IMR-90 (cell line): ENCODE data around the gene ZNF750.

Source experiments
- BHLHE40 ChIP-seq: fragments of 150-350 bp; IDR thresholded peaks from 2 replicates; pipeline ENCODE4 v1.6.1; 2016; ENCODE audit warnings: mild to moderate bottlenecking, low read depth, low read length
- FOS ChIP-seq: fragments of 150-350 bp; IDR thresholded peaks from 2 replicates; pipeline ENCODE4 v1.6.1; 2016; ENCODE audit warnings: low read depth, low read length
- MAFK ChIP-seq: IDR thresholded peaks from 2 replicates; pipeline ENCODE4 v1.6.1; 2012; ENCODE audit warnings: low read depth, low read length, improper control_type of control experiment
- NFE2L2 ChIP-seq: fragments of 150-350 bp; IDR thresholded peaks from 2 replicates; pipeline ENCODE4 v1.6.1; 2016; ENCODE audit warnings: low read depth, mild to moderate bottlenecking, low read length
- POLR2A ChIP-seq: IDR thresholded peaks from 2 replicates; pipeline ENCODE4 v1.6.1; 2012; ENCODE audit warnings: mild to moderate bottlenecking, low read depth, low read length
- RAD21 ChIP-seq: IDR thresholded peaks from 2 replicates; pipeline ENCODE4 v1.6.1; 2012; ENCODE audit warnings: low read length, improper control_type of control experiment
- RCOR1 ChIP-seq: IDR thresholded peaks from 2 replicates; pipeline ENCODE4 v1.6.1; 2012; ENCODE audit warnings: mild to moderate bottlenecking, low read length, improper control_type of control experiment; ENCODE audit not compliant: insufficient replicate concordance
- RFX5 ChIP-seq: IDR thresholded peaks from 2 replicates; pipeline ENCODE4 v1.8.0; 2012; ENCODE audit warnings: low read depth, mild to moderate bottlenecking, low read length, moderate library complexity
- SMC3 ChIP-seq: fragments of 150-350 bp; IDR thresholded peaks from 2 replicates; pipeline ENCODE4 v1.6.1; 2016; ENCODE audit warnings: low read depth, mild to moderate bottlenecking, antibody characterized with exemption, low read length, moderate library complexity
- TF ChIP-seq, protein P1 (sequence below): conservative IDR thresholded peaks from 2 replicates; pipeline ENCODE4 v1.5.1; 2012; ENCODE audit warnings: mild to moderate bottlenecking, low read depth, low read length, improper control_type of control experiment
- TF ChIP-seq, protein P2 (sequence below): fragments of 150-350 bp; IDR thresholded peaks from 2 replicates; pipeline ENCODE4 v1.6.1; 2017; ENCODE audit warnings: mild to moderate bottlenecking, antibody characterized with exemption, low read length, low read depth

DNA sequence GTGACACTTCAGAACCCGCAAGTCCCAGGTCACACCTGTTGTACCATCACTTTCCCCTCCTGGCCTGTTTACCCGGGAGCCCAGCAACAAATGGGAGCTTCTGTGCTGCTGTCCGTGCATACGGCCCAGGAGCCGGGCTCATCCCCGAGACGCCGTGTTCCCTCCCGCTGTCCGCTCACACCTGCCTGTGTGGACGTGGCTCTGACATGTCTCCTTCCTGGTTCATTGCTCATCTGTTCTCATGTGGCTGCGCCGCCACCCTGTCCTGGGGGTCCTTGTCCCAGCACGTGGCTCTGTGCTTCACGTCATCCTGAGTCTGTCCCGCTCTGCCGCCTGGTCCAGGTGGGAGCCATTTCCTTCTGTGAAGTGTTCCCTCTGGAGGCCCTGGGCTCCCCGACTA lies 50.0 kb downstream of the ZNF750 start:
- TF ChIP-seq, protein P1, sequence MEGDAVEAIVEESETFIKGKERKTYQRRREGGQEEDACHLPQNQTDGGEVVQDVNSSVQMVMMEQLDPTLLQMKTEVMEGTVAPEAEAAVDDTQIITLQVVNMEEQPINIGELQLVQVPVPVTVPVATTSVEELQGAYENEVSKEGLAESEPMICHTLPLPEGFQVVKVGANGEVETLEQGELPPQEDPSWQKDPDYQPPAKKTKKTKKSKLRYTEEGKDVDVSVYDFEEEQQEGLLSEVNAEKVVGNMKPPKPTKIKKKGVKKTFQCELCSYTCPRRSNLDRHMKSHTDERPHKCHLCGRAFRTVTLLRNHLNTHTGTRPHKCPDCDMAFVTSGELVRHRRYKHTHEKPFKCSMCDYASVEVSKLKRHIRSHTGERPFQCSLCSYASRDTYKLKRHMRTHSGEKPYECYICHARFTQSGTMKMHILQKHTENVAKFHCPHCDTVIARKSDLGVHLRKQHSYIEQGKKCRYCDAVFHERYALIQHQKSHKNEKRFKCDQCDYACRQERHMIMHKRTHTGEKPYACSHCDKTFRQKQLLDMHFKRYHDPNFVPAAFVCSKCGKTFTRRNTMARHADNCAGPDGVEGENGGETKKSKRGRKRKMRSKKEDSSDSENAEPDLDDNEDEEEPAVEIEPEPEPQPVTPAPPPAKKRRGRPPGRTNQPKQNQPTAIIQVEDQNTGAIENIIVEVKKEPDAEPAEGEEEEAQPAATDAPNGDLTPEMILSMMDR, result no peak
- TF ChIP-seq RCOR1 (no peak), NFE2L2 (no peak), RFX5 (no peak), SMC3 (no peak), POLR2A (no peak), FOS (no peak), MAFK (no peak), RAD21 (no peak), BHLHE40 (no peak)
- TF ChIP-seq, protein P2, sequence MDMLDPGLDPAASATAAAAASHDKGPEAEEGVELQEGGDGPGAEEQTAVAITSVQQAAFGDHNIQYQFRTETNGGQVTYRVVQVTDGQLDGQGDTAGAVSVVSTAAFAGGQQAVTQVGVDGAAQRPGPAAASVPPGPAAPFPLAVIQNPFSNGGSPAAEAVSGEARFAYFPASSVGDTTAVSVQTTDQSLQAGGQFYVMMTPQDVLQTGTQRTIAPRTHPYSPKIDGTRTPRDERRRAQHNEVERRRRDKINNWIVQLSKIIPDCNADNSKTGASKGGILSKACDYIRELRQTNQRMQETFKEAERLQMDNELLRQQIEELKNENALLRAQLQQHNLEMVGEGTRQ, result no peak
